ENCODE measurements around the gene PIP5K1A.

DNA sequence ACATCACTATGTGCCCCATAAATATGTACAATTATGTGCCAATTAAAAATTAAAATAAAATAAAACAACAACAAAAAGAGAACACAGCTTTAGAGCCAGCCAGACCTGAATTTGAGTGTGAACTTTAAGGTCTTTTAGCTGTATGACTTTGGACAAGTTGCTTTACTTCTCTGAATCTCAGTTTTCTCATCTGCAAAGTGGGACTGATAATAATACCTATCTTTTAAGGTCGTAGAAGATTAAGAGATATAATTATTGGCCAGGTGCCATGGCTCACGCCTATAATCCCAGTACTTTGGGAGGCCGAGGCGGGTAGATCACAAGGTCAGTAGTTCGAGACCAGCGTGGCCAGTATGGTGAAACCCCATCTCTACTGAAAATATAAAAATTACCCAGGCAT is 5.0 kb upstream of the PIP5K1A start:
- TF ChIP-seq, protein P1, sequence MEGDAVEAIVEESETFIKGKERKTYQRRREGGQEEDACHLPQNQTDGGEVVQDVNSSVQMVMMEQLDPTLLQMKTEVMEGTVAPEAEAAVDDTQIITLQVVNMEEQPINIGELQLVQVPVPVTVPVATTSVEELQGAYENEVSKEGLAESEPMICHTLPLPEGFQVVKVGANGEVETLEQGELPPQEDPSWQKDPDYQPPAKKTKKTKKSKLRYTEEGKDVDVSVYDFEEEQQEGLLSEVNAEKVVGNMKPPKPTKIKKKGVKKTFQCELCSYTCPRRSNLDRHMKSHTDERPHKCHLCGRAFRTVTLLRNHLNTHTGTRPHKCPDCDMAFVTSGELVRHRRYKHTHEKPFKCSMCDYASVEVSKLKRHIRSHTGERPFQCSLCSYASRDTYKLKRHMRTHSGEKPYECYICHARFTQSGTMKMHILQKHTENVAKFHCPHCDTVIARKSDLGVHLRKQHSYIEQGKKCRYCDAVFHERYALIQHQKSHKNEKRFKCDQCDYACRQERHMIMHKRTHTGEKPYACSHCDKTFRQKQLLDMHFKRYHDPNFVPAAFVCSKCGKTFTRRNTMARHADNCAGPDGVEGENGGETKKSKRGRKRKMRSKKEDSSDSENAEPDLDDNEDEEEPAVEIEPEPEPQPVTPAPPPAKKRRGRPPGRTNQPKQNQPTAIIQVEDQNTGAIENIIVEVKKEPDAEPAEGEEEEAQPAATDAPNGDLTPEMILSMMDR (IDR thresholded peaks at IDR 0.05) = no peak
- TF ChIP-seq POLR2A (IDR thresholded peaks at IDR 0.05) (no peak), EP300 (IDR thresholded peaks at IDR 0.05) (no peak), POLR2AphosphoS5 (IDR thresholded peaks at IDR 0.05) (no peak)
